Omental fat pad (tissue), 4 donors: Measurements from ENCODE around the gene ESPL1. TPM values are rescaled to one million over a fixed set of nuclear protein-coding genes. Genes with fewer than 3 reads are reported as not detected.

ENCODE experiments used
- ATAC-seq: fragments of 150-250 bp; one replicate; pipeline ENCODE4 v1.9.1; 2016; ENCODE audit warnings: mild to moderate bottlenecking, moderate library complexity; ENCODE audit not compliant: low FRiP score
- DNase-seq: peaks from one replicate; pipeline ENCODE4 v3.0.0-alpha.2; 2019; ENCODE audit warnings: low spot score
- total RNA-seq, 4 donors: library from RNA; depleted of rRNA; stranded (reverse); fragments of >200 nt; gene quantifications; one replicate each; pipeline ENCODE4 v1.1.0, GENCODE V29; 2016
- TF ChIP-seq, protein P1 (sequence below), 3 donors: fragments of 450-650 bp; IDR thresholded peaks; one replicate each; pipeline ENCODE4 v1.5.1; 2016 to 2017; ENCODE audit warnings: antibody characterized with exemption in 3 of 3, mild to moderate bottlenecking in 3 of 3, moderate library complexity in 2 of 3

The ESPL1 gene
- total RNA-seq, 4 donors from 2014 or later, result 0.63 to 2.0 (median 0.90) TPM

DNA sequence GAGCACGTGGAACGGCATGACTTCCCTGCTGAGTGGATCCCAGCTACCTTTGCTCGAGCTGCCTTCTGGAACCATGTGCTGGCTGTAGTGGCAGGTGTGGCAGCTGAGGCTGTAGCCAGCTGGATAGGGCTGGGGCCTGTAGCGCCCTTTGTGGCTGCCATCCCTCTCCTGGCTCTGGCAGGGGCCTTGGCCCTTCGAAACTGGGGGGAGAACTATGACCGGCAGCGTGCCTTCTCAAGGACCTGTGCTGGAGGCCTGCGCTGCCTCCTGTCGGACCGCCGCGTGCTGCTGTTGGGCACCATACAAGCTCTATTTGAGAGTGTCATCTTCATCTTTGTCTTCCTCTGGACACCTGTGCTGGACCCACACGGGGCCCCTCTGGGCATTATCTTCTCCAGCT is 14.8 kb upstream of the ESPL1 start:
- no peak for DNase-seq
- TF ChIP-seq, protein P1, sequence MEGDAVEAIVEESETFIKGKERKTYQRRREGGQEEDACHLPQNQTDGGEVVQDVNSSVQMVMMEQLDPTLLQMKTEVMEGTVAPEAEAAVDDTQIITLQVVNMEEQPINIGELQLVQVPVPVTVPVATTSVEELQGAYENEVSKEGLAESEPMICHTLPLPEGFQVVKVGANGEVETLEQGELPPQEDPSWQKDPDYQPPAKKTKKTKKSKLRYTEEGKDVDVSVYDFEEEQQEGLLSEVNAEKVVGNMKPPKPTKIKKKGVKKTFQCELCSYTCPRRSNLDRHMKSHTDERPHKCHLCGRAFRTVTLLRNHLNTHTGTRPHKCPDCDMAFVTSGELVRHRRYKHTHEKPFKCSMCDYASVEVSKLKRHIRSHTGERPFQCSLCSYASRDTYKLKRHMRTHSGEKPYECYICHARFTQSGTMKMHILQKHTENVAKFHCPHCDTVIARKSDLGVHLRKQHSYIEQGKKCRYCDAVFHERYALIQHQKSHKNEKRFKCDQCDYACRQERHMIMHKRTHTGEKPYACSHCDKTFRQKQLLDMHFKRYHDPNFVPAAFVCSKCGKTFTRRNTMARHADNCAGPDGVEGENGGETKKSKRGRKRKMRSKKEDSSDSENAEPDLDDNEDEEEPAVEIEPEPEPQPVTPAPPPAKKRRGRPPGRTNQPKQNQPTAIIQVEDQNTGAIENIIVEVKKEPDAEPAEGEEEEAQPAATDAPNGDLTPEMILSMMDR (IDR thresholded peaks at IDR 0.05), result no peak

DNA sequence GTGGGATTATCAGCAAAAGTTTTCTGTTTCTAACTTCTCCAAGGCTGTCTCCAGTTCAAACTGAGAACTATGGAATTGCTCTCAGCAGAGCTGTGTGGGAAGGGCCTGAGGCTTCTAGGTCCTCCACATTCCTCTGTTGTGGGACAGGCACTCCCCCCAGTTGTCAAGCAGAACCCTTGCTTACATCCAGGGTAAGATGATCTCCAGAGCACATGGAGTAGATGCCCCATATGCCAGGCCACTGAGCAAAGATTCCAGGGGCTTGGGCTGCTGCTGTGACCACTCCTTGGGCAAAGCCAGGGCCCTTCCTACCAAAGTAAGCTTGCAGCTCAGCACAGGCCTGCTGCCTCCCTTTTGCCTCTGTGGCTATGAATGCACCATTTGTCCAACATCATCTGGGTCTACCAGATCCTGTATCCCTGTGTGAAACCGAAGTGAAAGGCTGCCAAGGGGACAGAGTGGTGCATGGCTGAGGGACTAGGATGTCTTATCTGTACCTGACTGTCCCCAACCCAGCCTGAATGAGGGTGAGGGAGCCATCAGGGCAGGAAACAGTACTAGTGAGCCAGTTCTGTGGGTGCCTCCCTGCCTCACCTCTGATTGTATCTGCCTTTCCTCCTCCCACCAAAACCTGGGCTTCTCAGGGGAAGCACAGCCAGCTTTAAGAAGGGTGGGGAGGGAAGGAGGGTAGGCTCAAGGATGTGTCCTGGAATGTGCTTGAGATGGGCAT is 13.1 kb upstream of the ESPL1 start:
- DNase-seq (no peak), ATAC-seq (no peak)
- TF ChIP-seq, protein P1 (IDR thresholded peaks at IDR 0.05), result no peak

More for the DNA sequence above, 14.8 kb upstream of the ESPL1 start:
- ATAC-seq, result no peak

DNA sequence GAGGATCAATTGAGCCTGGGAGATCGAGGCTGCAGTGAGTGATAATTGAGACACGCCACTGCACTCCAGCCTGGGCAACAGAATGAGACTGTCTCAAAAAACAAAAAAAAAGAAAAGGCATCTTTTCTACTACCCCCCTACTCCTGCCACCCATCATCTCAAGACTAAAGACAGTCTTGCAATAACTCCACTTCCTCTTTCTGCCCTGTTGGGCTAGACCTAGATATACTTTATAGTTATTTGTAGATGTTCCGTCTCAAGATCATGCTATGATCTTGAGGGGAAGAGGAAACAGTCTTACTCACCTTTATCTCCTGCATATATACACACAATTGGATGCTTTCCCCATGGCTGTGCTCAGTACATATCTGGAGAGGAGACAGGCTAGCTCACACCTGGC is 12.1 kb upstream of the ESPL1 start:
- ATAC-seq, result no peak
- TF ChIP-seq, protein P1 (IDR thresholded peaks at IDR 0.05), result no peak
- DNase-seq, result no peak

DNA sequence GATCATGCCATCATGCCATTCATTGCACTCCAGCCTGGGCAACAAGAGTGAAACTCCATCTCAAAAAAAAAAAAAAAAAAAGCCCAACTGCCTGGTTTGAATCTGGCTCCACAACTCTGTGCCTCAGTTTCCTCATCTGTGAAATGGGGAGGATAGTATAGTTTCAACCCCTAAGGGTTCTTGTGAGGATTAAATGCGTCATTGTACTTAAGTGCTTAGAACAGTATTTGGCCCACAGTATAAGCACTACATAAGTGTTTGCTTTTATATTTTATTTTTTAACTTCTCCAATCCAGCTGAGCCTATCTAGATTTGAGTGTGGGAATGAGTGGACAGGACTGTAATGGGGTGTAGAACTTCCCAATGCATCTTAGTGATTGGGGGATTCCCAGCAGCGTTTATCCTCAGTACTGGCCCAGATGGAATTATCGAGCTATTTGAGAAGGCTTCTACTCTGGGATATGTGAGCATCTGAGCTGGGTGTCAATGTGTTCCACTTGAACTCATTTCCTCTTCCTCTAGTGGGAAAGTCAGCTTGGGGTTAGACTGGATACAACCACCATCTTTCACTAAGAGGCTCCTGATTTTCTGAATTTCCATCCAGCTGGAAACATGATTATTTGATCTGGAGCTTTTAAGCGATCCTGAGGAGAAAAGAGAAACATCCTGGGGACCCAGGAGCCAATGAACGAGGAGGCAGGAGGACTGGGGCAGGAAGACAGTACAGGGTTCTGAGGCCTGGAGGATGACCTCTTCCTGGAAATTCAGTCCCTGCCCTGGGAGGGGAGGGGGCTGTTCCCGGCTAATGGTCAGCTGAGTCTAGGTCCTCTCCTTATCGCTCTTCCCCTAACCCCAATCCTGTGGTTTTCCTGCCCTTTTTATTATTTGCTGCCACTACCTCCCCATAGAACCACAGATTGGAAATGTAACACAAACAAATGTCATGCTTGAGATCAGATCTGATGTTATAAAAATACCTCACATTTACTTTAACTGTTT is 9.3 kb upstream of the ESPL1 start:
- no peak for DNase-seq
- TF ChIP-seq, protein P1 (IDR thresholded peaks at IDR 0.05), result no peak
- ATAC-seq, result no peak

DNA sequence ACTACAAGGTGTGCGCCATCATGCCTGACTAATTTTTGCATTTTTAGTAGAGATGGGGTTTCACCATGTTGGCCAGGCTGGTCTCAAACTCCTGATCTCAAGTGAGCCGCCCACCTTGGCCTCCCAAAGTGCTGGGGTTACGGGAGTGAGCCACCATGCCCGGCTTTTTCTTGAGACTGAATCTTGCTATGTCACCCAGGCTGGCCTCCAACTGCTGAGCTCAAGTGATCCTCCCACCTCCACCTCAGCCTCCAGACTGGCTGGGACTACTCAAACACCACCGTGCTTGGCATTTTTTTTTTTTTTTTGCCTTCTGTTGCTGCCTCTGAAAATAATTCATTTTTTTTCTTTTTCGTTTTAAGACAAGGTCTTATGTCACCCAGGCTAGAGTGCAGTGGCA is 8.2 kb upstream of the ESPL1 start:
- DNase-seq (no peak), ATAC-seq (no peak)
- TF ChIP-seq, protein P1 (IDR thresholded peaks at IDR 0.05), result no peak

DNA sequence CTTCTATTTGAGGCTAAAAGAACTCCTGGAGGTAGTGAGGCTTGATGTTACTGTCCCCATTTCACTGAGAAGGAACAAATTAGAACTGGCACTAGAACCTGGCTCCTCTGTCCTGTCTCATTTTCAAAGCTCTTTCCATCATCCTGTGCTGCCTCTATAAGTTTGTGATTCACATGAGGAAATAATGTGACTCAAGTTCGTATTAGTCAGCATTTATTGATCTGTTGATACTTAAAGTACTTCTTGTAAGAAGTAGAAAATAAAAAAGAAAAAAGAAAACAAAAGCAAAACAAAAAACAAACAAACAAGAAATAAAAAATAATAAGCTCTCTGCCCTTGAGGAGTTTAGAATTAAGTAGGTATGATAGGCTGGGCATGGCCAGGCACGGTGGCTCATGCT is 2.3 kb upstream of the ESPL1 start:
- TF ChIP-seq, protein P1 (IDR thresholded peaks at IDR 0.05), result no peak
- DNase-seq, result no peak
- no peak for ATAC-seq
